Stomach (tissue), 9 donors: ENCODE measurements around the gene BMPR1B. TPM values are rescaled to one million over a fixed set of nuclear protein-coding genes. Genes with fewer than 3 reads are reported as not detected.
A peak's percentile ranks its signal among the peaks of the same experiment; 100 is the strongest.

Experiments
- DNase-seq, 2 donors: peaks; one replicate each; pipeline versions ENCODE4 v3.0.0 to v3.0.0-alpha.2; 2013 to 2019
- H3K27ac ChIP-seq, 5 donors: fragments of 200-600 bp in 4 of 5; sonication (generic) in 4 of 5; one replicate each; pipeline ENCODE4 v1.5.1; 2013 to 2019; ENCODE audit warnings: mild to moderate bottlenecking in 1 of 5, moderate library complexity in 1 of 5
- H3K27me3 ChIP-seq, 3 donors: fragments of 200-600 bp; sonication (generic); one replicate each; pipeline ENCODE4 v1.5.1; 2017 to 2019; ENCODE audit warnings: mixed run types in 1 of 3
- H3K36me3 ChIP-seq, 4 donors: fragments of 200-600 bp; sonication (generic); 1 replicate in 3 of 4; 2 replicates in 1 of 4; pipeline ENCODE4 v1.5.1; 2016 to 2019
- H3K4me1 ChIP-seq, 4 donors: fragments of 200-600 bp; sonication (generic); one replicate each; pipeline ENCODE4 v1.5.1; 2016 to 2019
- H3K4me3 ChIP-seq, 4 donors: fragments of 200-600 bp; sonication (generic) in 3 of 4; one replicate each; pipeline ENCODE4 v1.5.1; 2016 to 2019; ENCODE audit warnings: mild to moderate bottlenecking in 1 of 4
- H3K9me3 ChIP-seq, 4 donors: fragments of 200-600 bp; sonication (generic); one replicate each; pipeline ENCODE4 v1.5.1; 2016 to 2019
- EP300 ChIP-seq: sonication (generic); formaldehyde crosslinking; IDR thresholded peaks from one replicate; pipeline ENCODE4 v1.6.1; 2017; ENCODE audit warnings: antibody characterized with exemption
- POLR2A ChIP-seq, 4 donors: fragments of 450-650 bp; IDR thresholded peaks; one replicate each; pipeline ENCODE4 v1.6.1; 2016; ENCODE audit warnings: antibody characterized with exemption in 4 of 4, control low read depth in 2 of 4, mild to moderate bottlenecking in 1 of 4, moderate library complexity in 1 of 4
- POLR2AphosphoS5 ChIP-seq, 3 donors: sonication (generic); formaldehyde crosslinking; IDR thresholded peaks; one replicate each; pipeline ENCODE4 v1.6.1; 2016; ENCODE audit warnings: antibody characterized with exemption in 3 of 3
- WGBS, 5 donors: extraction: QIAGEN DNeasy Blood & Tissue Kit in 3 of 5; methylation state at CpG; one replicate each; pipeline versions ENCODE4 v1.1.5 to v1.1.7; 2013 to 2018; 5-methylcytosine and 5-hydroxymethylcytosine counted together
- intact Hi-C: fragments of 100-400 bp; cut with DNase I; formaldehyde crosslinking; loops from one replicate; pipeline ENCODE4 v1.15.1; 2023; ENCODE audit warnings: low total_unique reads
- polyA plus RNA-seq, 3 donors: library from polyadenylated mRNA; stranded (reverse); fragments of 200-250 nt; gene quantifications; one replicate each; pipeline ENCODE4 v1.2.3, GENCODE V29; 2013
- total RNA-seq, 5 donors: library from RNA; depleted of rRNA; stranded (reverse); fragments of >200 nt; gene quantifications; one replicate each; pipeline versions ENCODE4 v1.1.0 to v1.2.3, GENCODE V29; 2014 to 2016
- TF ChIP-seq, protein P1 (sequence below), 7 experiments: fragments of 450-650 bp in 4 of 7; fragments of 200-600 bp in 3 of 7; sonication (generic) in 3 of 7; IDR thresholded peaks; one replicate each; pipeline ENCODE4 v1.5.1; 2016 to 2019; ENCODE audit warnings: antibody characterized with exemption in 7 of 7, control low read depth in 2 of 7, mild to moderate bottlenecking in 1 of 7
- donor health status: healthy with polysubstance abuse.
- donor health status: Bipolar disorder and iron deficiency.
- donor health status: healthy.

The BMPR1B gene
- total and polyA plus RNA-seq, 8 donors = 0.37 to 29.8 (median 1.5) TPM; not detected in 1

DNA sequence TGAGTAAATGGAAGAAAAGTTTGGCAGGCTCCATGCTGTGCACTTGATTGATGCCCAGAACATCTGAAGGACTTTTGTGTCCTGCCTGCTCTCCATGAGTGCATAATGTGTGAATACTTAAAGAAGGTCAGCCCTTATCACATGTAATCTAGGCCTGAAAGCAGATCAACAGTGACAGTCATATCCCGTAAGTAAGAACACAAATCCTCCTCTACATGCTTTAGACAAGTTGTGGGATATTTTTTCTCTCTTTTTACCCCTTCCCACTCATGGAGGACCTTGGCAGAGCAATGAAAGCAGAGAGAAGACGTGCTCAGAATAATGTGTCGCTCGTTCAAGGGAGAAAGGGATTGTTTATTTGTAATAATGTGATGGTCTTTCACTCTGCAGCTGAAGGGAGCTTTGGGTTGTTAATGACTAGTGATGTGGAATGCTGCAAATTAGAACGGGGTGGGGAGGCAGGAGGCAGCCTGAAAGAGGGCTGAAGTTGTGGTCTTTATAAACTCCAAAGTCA is 286.6 kb downstream of the BMPR1B start:
- intact Hi-C loops = no loop called here
- DNase-seq = peak in 1 of 2 donors; percentile 12
- Histone ChIP-seq H3K4me1 (peaks cover 0 to 14% (median 2%) of the 10 kb centered on the region in 4 donors), H3K9me3 (no peaks in the 10 kb centered on the region), H3K4me3 (no peak overlapping the region), H3K27ac (no peak overlapping the region), H3K36me3 (no peaks in the 10 kb centered on the region), H3K27me3 (no peaks in the 10 kb centered on the region)
- 53 to 66% (median 63%) methylated on average over 5 of the region's 5 CpGs for WGBS, 5 donors
- TF ChIP-seq, protein P1, sequence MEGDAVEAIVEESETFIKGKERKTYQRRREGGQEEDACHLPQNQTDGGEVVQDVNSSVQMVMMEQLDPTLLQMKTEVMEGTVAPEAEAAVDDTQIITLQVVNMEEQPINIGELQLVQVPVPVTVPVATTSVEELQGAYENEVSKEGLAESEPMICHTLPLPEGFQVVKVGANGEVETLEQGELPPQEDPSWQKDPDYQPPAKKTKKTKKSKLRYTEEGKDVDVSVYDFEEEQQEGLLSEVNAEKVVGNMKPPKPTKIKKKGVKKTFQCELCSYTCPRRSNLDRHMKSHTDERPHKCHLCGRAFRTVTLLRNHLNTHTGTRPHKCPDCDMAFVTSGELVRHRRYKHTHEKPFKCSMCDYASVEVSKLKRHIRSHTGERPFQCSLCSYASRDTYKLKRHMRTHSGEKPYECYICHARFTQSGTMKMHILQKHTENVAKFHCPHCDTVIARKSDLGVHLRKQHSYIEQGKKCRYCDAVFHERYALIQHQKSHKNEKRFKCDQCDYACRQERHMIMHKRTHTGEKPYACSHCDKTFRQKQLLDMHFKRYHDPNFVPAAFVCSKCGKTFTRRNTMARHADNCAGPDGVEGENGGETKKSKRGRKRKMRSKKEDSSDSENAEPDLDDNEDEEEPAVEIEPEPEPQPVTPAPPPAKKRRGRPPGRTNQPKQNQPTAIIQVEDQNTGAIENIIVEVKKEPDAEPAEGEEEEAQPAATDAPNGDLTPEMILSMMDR (IDR thresholded peaks at IDR 0.05) = no peak
- TF ChIP-seq POLR2A (IDR thresholded peaks at IDR 0.05) = no peak

DNA sequence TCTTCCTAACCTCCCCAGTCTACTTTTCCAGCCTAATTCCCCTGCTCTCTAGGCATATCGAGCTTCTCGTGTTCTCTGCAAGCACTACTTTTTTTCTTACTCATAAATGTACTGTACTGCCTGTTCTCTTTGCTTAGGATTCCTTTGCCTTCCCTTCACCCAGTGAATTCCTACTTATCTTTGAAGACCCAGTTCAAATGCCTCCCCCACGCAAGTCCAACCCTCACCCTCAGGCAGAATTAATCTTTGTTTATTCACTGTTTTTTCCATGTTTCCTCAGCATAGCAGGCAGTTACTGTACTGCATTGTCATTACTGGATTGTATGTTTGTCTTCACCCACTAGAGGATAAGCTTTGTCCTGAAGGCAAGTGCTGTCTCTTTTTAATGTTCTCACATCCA is 287.7 kb downstream of the BMPR1B start:
- H3K36me3 ChIP-seq = no peaks in the 10 kb centered on the region
- H3K27me3 ChIP-seq = no peaks in the 10 kb centered on the region
- H3K27ac ChIP-seq = no peak overlapping the region
- peaks cover 0 to 14% (median 2%) of the 10 kb centered on the region in 4 donors for H3K4me1 ChIP-seq
- intact Hi-C loops = no loop called here
- H3K9me3 ChIP-seq = no peaks in the 10 kb centered on the region
- peak in 1 of 2 donors; percentile 14 for DNase-seq
- WGBS, 5 donors = 19 to 41% (median 39%) methylated on average over 3 of the region's 3 CpGs
- no peak overlapping the region for H3K4me3 ChIP-seq
- TF ChIP-seq POLR2A (IDR thresholded peaks at IDR 0.05) = no peak
- TF ChIP-seq EP300 = no peak
- no peak for TF ChIP-seq POLR2AphosphoS5 (IDR thresholded peaks at IDR 0.05)
- TF ChIP-seq, protein P1 (IDR thresholded peaks at IDR 0.05) = no peak

DNA sequence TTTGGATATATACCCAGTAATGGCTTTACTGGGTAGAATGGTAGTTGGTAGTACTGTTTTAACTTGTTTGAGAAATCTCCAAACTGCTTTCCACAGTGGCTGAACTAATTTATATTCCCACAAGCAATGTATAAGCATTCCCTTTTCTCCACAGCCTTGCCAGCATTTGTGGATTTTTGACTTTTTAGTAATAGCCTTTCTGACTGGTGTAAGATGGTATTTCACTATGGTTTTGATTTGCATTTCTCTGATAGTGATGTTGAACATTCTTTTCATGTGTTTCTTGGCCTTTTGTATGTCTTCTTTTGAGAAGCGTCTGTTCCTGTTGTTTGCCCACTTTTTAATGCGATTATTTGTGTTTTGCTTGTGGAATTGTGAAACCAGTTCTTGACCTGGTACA is 290.5 kb downstream of the BMPR1B start:
- TF ChIP-seq, protein P1 (IDR thresholded peaks at IDR 0.05) = no peak
- TF ChIP-seq POLR2AphosphoS5 (IDR thresholded peaks at IDR 0.05) = no peak
- no peak for TF ChIP-seq EP300
- no peak for TF ChIP-seq POLR2A (IDR thresholded peaks at IDR 0.05)
- Histone ChIP-seq H3K27ac (no peak overlapping the region), H3K4me3 (no peak overlapping the region), H3K27me3 (no peaks in the 10 kb centered on the region), H3K36me3 (no peaks in the 10 kb centered on the region), H3K4me1 (peaks cover 0 to 14% (median 2%) of the 10 kb centered on the region in 4 donors), H3K9me3 (no peaks in the 10 kb centered on the region)
- 47 to 71% (median 66%) methylated on average over 2 of the region's 2 CpGs for WGBS, 5 donors
- intact Hi-C loops = no loop called here
- DNase-seq = no peak

DNA sequence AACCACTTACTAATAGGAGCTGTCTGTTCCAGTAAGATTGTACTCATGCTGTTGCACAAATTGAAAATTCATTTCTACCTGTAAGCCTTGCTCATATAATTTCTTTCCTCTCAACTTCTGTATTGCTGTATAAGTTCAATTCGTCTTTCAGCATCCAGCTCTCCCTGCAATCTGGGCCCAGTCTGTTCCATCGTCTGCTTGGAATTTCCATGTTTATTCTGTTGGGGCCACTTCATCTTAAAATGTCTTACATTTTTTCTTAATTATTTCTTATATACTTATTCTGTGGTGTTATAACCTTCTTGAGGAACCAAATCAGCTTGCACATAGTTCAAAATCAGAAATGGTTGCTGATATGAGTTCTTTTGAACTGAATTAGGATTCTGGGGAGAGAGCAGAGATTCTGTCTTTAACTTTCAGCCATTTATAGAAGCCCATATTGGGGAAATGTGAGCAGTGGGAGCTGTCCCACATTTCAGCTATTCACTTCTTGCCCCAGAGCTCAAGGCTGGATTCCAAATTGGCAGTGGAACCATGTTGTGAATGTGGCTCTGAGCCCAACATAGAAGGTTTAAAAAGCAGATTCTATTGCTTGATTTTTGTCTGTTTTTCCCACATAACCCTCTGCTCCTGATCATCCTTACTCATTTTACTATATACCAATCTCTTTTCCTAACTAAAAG is 291.9 kb downstream of the BMPR1B start:
- DNase-seq = peak in 1 of 2 donors; percentile 41
- no peaks in the 10 kb centered on the region for H3K36me3 ChIP-seq
- TF ChIP-seq POLR2AphosphoS5 (IDR thresholded peaks at IDR 0.05) (no peak), EP300 (no peak), POLR2A (IDR thresholded peaks at IDR 0.05) (no peak)
- TF ChIP-seq, protein P1 (IDR thresholded peaks at IDR 0.05) = no peak
- H3K9me3 ChIP-seq = no peaks in the 10 kb centered on the region
- H3K27me3 ChIP-seq = no peaks in the 10 kb centered on the region
- no peak overlapping the region for H3K27ac ChIP-seq
- peaks cover 0 to 14% (median 2%) of the 10 kb centered on the region in 4 donors for H3K4me1 ChIP-seq
- intact Hi-C loops = no loop called here
- WGBS, 5 donors = 66 to 86% (median 73%) methylated on average over 2 of the region's 2 CpGs
- H3K4me3 ChIP-seq = no peak overlapping the region
